Activated B cell treated with CpG ODN at 0.5 μM for 24 hours (primary cell): ENCODE data around the gene FHIT. TPM values are rescaled to one million over a fixed set of nuclear protein-coding genes. Genes with fewer than 3 reads are reported as not detected.

Source experiments
- ATAC-seq: fragments of 200-7000 bp; cut with Tn5 transposase; one replicate; pipeline ENCODE4 v1.10.0; 2021; ENCODE audit warnings: low read depth, mild to moderate bottlenecking, moderate library complexity
- CTCF ChIA-PET: fragments of 350-600 bp; sonication (Branson Sonifier 250); formaldehyde crosslinking; loops from one replicate; lab custom pipeline; 2021; ENCODE audit warnings: antibody characterized with exemption; lab: Charles Lee
- POLR2A ChIA-PET: fragments of 350-600 bp; sonication (Branson Sonifier 250); formaldehyde crosslinking; loops from one replicate; lab custom pipeline; 2021; ENCODE audit warnings: antibody characterized with exemption; lab: Charles Lee
- DNase-seq: peaks from one replicate; pipeline ENCODE4 v3.0.0; 2022
- H3K27ac Mint-ChIP-seq: one replicate; pipeline ENCODE4 v1.8.0; 2020; ENCODE audit warnings: mixed read lengths
- H3K27me3 Mint-ChIP-seq: one replicate; pipeline ENCODE4 v1.8.0; 2021; ENCODE audit warnings: mixed read lengths
- H3K36me3 Mint-ChIP-seq: one replicate; pipeline ENCODE4 v1.8.0; 2021; ENCODE audit warnings: low read depth, mixed read lengths
- H3K4me1 Mint-ChIP-seq: one replicate; pipeline ENCODE4 v1.8.0; 2021; ENCODE audit warnings: mixed read lengths
- H3K4me3 Mint-ChIP-seq: one replicate; pipeline ENCODE4 v1.8.0; 2020; ENCODE audit warnings: mild to moderate bottlenecking, mixed read lengths
- H3K9me3 Mint-ChIP-seq: one replicate; pipeline ENCODE4 v1.8.0; 2020; ENCODE audit warnings: mixed read lengths
- CTCF ChIP-seq: fragments of 200-600 bp; IDR thresholded peaks from one replicate; pipeline ENCODE4 v1.8.0; 2022; ENCODE audit warnings: antibody characterized with exemption, mild to moderate bottlenecking
- intact Hi-C: fragments of 100-400 bp; cut with micrococcal nuclease; formaldehyde crosslinking; loops from one replicate; pipeline ENCODE4 v1.15.1; 2024
- total RNA-seq: library from RNA; stranded (reverse); gene quantifications from 2 replicates; pipeline ENCODE4 v1.2.3, GENCODE V29; 2022

The FHIT gene
- total RNA-seq, 1 donor from 2014 or later: 5.5 TPM

DNA sequence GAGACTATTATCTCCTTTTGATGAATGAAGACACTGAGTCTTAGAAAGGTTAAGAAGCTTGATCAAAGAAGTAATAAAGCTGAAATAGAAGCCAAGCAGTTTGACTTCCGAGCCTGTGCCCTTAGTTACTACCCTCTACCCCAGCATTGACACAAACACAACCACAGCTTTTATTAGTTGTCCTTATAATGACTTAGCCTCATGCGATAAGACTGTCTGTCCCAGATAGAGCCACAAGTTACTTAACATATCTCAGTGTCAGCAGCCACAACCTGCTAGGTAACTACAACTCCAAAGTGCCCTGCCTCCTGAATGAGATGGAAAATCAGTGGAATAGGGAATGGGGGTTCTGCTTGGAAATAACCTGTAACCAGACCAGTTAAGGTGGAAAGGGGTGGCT lies 1419.9 kb downstream of the FHIT start:
- H3K27me3 Mint-ChIP-seq: no peaks in the 10 kb centered on the region
- CTCF ChIA-PET: no interaction called here

GRCh38 chr3:59829527-59829926 lies 1421.7 kb downstream of the FHIT start:
- H3K27ac Mint-ChIP-seq: no peak overlapping the region
- ChIA-PET CTCF (no interaction called here), POLR2A (no interaction called here)
- no peaks in the 10 kb centered on the region for H3K4me1 Mint-ChIP-seq
- no peak for TF ChIP-seq CTCF
- no peaks in the 10 kb centered on the region for H3K36me3 Mint-ChIP-seq
- H3K9me3 Mint-ChIP-seq: peaks cover 8% of the 10 kb centered on the region
- DNase-seq (no peak), ATAC-seq (no peak)
- intact Hi-C loops: no loop called here
- no peaks in the 10 kb centered on the region for H3K27me3 Mint-ChIP-seq
- no peak overlapping the region for H3K4me3 Mint-ChIP-seq

More for the DNA sequence above, 1419.9 kb downstream of the FHIT start:
- no peak for TF ChIP-seq CTCF
- POLR2A ChIA-PET: no interaction called here
- H3K4me3 Mint-ChIP-seq: no peak overlapping the region
- no peak overlapping the region for H3K27ac Mint-ChIP-seq
- ATAC-seq (no peak), DNase-seq (no peak)
- no peaks in the 10 kb centered on the region for H3K4me1 Mint-ChIP-seq
- peaks cover 12% of the 10 kb centered on the region for H3K9me3 Mint-ChIP-seq
- intact Hi-C loops: no loop called here
- no peaks in the 10 kb centered on the region for H3K36me3 Mint-ChIP-seq

DNA sequence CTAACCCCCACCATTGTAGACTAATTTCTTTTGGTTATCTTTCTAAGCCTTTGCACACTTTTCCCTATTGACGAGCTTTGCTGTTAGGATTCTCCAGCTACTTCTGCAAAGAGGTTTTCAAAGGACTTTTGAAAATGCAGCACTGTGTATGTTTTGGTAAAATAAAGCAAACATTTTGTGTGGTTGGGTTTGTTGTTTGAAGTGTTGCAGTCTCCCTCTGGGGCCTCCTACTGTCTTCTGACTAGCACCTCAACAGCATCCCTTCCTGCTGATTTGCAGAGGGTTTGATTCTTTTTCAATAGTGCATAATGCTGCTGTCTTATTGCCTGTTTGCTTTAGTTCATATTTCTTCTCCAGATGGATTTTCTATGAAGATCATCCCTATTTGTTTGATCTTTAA lies 1426.4 kb downstream of the FHIT start:
- Mint-ChIP-seq H3K27me3 (no peaks in the 10 kb centered on the region), H3K4me1 (no peaks in the 10 kb centered on the region), H3K36me3 (no peaks in the 10 kb centered on the region), H3K27ac (no peak overlapping the region), H3K4me3 (no peak overlapping the region), H3K9me3 (no peaks in the 10 kb centered on the region)
- ATAC-seq (no peak), DNase-seq (no peak)
- ChIA-PET CTCF (no interaction called here), POLR2A (no interaction called here)
- no peak for TF ChIP-seq CTCF
- intact Hi-C loops: no loop called here

DNA sequence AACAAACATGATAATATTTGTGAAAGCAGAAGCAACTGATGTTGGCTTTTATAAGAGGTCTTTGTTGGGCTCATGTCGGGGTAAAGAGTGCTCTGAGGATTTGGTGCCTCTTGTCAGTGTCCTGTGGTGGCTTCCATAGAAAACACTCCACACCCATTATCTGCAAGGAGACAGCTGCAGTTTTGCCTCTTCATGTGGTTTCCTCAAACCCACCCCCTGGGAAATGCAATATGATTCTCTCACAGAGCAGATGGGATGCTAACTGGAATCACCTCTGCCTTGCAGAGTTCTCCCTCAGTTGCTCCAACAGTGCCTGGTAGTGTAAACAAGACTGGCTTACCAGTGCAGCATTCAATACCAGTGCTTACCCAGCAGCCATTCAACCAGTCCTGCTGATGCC lies 1430.0 kb downstream of the FHIT start:
- no peaks in the 10 kb centered on the region for H3K36me3 Mint-ChIP-seq
- POLR2A ChIA-PET: no interaction called here
- intact Hi-C loops: no loop called here
- H3K4me1 Mint-ChIP-seq: no peaks in the 10 kb centered on the region
- CTCF ChIA-PET: no interaction called here
- H3K27ac Mint-ChIP-seq: no peak overlapping the region
- TF ChIP-seq CTCF: no peak
- H3K9me3 Mint-ChIP-seq: no peaks in the 10 kb centered on the region
- no peak for ATAC-seq
- no peak for DNase-seq
- H3K4me3 Mint-ChIP-seq: no peak overlapping the region
- no peaks in the 10 kb centered on the region for H3K27me3 Mint-ChIP-seq

GRCh38 chr3:59820352-59820934 lies 1430.8 kb downstream of the FHIT start:
- H3K36me3 Mint-ChIP-seq: no peaks in the 10 kb centered on the region
- no peak for DNase-seq
- intact Hi-C loops: no loop called here

More at GRCh38 chr3:59820352-59820934, 1430.8 kb downstream of the FHIT start:
- no peak overlapping the region for H3K4me3 Mint-ChIP-seq
- H3K9me3 Mint-ChIP-seq: no peaks in the 10 kb centered on the region
- POLR2A ChIA-PET: no interaction called here
- H3K27me3 Mint-ChIP-seq: no peaks in the 10 kb centered on the region
- H3K27ac Mint-ChIP-seq: no peak overlapping the region
- CTCF ChIA-PET: no interaction called here
- no peak for ATAC-seq
- TF ChIP-seq CTCF: no peak
- no peaks in the 10 kb centered on the region for H3K4me1 Mint-ChIP-seq
